IPS-NIHi7 (cell line): ENCODE results near the gene CYTL1.

ENCODE experiments used
- DNase-seq: peaks from one replicate; pipeline ENCODE4 v3.0.0; 2012; ENCODE audit warnings: mixed read lengths; ENCODE audit errors: extremely low spot score

The CYTL1 gene

DNA sequence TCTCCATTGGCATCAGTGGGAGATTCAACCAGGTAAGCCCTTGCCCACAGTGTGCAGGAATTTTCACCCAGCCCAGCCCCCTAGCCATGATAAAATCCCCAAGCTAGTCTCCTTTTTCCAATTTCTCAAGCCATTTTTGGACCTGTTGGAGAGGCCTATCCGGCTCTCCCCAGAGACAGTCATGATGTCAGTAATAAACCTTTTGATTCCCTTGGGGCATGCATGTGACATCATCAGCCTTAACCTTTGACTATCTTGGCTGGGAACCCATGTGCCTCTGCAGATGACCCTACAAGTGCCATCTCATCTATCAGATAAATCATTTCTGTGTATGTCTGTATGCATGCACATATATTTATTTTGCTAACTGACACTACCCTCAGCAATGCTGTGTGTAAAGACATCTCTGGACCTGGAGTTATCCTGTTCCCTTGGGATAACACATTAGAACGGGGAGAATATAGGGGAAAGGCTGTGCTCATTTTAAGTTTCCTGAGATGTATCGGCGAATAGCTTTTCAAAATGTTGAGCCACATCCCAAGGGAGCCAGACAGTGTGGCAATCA, 51.0 kb downstream of the CYTL1 start:
- no peak for DNase-seq
